Gastrocnemius medialis (tissue), 4 donors: ENCODE results near the gene SMTN. TPM values are rescaled to one million over a fixed set of nuclear protein-coding genes. Genes with fewer than 3 reads are reported as not detected.

Experiments
- ATAC-seq, 2 donors: fragments of 150-250 bp; one replicate each; pipeline ENCODE4 v1.9.1; 2016
- DNase-seq, 2 donors: peaks; one replicate each; pipeline ENCODE4 v3.0.0-alpha.2; 2019
- H3K27ac ChIP-seq, 4 donors: fragments of 200-600 bp; sonication (generic); 1 replicate in 1 of 4; 2 replicates in 3 of 4; pipeline ENCODE4 v1.5.1; 2016 to 2018; ENCODE audit warnings: mild to moderate bottlenecking in 2 of 4, moderate library complexity in 1 of 4
- H3K27me3 ChIP-seq, 3 donors: fragments of 200-600 bp; sonication (generic) in 2 of 3; 1 replicate in 1 of 3; 2 replicates in 2 of 3; pipeline versions ENCODE4 v1.5.1 to v1.6.0; 2016 to 2019; ENCODE audit warnings: mild to moderate bottlenecking in 1 of 3, moderate library complexity in 1 of 3
- H3K36me3 ChIP-seq, 2 donors: fragments of 200-600 bp; sonication (generic) in 1 of 2; one replicate each; pipeline ENCODE4 v1.5.1; 2017 to 2018
- H3K4me1 ChIP-seq, 2 donors: fragments of 200-600 bp; sonication (generic) in 1 of 2; one replicate each; pipeline ENCODE4 v1.5.1; 2016 to 2017; ENCODE audit warnings: mild to moderate bottlenecking in 2 of 2
- H3K4me3 ChIP-seq, 4 donors: fragments of 200-600 bp; sonication (generic) in 3 of 4; 1 replicate in 1 of 4; 2 replicates in 3 of 4; pipeline ENCODE4 v1.5.1; 2016 to 2019; ENCODE audit warnings: mild to moderate bottlenecking in 2 of 4
- H3K9me3 ChIP-seq, 3 donors: fragments of 200-600 bp; sonication (generic) in 2 of 3; 1 replicate in 1 of 3; 2 replicates in 2 of 3; pipeline ENCODE4 v1.5.1; 2016 to 2019
- POLR2A ChIP-seq, 2 donors: fragments of 450-650 bp; IDR thresholded peaks; one replicate each; pipeline ENCODE4 v1.6.1; 2017; ENCODE audit warnings: antibody characterized with exemption in 2 of 2, mild to moderate bottlenecking in 2 of 2, moderate library complexity in 2 of 2
- in situ Hi-C, 4 donors: fragments of 200-750 bp; cut with MboI; loops; one replicate each; pipeline versions ENCODE4 v1.15.0 to v1.8.0; 2017; ENCODE audit warnings: low sequenced_read_pairs in 4 of 4
- intact Hi-C: fragments of 100-400 bp; cut with DNase I; formaldehyde crosslinking; loops from one replicate; pipeline ENCODE4 v1.15.1; 2023; ENCODE audit warnings: low total_unique reads
- total RNA-seq, 4 donors: library from RNA; depleted of rRNA; stranded (reverse); fragments of >200 nt; gene quantifications; one replicate each; pipeline versions ENCODE4 v1.1.0 to v1.2.3, GENCODE V29; 2016
- TF ChIP-seq, protein P1 (sequence below), 5 experiments: fragments of 450-650 bp in 3 of 5; fragments of 200-600 bp in 2 of 5; sonication (generic) in 2 of 5; IDR thresholded peaks in 4 of 5; conservative IDR thresholded peaks in 1 of 5; 1 replicate in 4 of 5; 2 replicates in 1 of 5; pipeline ENCODE4 v1.5.1; 2016 to 2019; ENCODE audit warnings: antibody characterized with exemption in 5 of 5, mild to moderate bottlenecking in 3 of 5, moderate library complexity in 3 of 5

The SMTN gene
- total RNA-seq, 4 donors from 2014 or later: 39.5 to 104 (median 45.3) TPM

GRCh38 chr22:31138126-31138525, 57.0 kb downstream of the SMTN start:
- DNase-seq: no peak
- H3K36me3 ChIP-seq: no peaks in the 10 kb centered on the region
- in situ Hi-C loops: loop anchor here in 1 of 4 donors (25.0 kb wide), 1 partner anchor 376 kb away; no protein-coding TSS in a partner anchor

GRCh38 chr22:31139066-31139465, 57.9 kb downstream of the SMTN start:
- no peak overlapping the region for H3K27ac ChIP-seq
- no peak overlapping the region for H3K4me3 ChIP-seq
- no peak for DNase-seq
- intact Hi-C loops: no loop called here
- H3K36me3 ChIP-seq: no peaks in the 10 kb centered on the region
- H3K27me3 ChIP-seq: peaks cover 0 to 4% (median 0%) of the 10 kb centered on the region in 3 donors
- no peaks in the 10 kb centered on the region for H3K4me1 ChIP-seq
- TF ChIP-seq, protein P1, sequence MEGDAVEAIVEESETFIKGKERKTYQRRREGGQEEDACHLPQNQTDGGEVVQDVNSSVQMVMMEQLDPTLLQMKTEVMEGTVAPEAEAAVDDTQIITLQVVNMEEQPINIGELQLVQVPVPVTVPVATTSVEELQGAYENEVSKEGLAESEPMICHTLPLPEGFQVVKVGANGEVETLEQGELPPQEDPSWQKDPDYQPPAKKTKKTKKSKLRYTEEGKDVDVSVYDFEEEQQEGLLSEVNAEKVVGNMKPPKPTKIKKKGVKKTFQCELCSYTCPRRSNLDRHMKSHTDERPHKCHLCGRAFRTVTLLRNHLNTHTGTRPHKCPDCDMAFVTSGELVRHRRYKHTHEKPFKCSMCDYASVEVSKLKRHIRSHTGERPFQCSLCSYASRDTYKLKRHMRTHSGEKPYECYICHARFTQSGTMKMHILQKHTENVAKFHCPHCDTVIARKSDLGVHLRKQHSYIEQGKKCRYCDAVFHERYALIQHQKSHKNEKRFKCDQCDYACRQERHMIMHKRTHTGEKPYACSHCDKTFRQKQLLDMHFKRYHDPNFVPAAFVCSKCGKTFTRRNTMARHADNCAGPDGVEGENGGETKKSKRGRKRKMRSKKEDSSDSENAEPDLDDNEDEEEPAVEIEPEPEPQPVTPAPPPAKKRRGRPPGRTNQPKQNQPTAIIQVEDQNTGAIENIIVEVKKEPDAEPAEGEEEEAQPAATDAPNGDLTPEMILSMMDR (IDR thresholded peaks at IDR 0.05 in 4 of 5, conservative IDR thresholded peaks at IDR 0.05 in 1 of 5): no peak
- TF ChIP-seq POLR2A (IDR thresholded peaks at IDR 0.05): no peak
- no peak for ATAC-seq
- no peaks in the 10 kb centered on the region for H3K9me3 ChIP-seq
- in situ Hi-C loops: loop anchor here in 1 of 4 donors (25.0 kb wide), 1 partner anchor 377 kb away; no protein-coding TSS in a partner anchor

More at GRCh38 chr22:31138126-31138525, 57.0 kb downstream of the SMTN start:
- Histone ChIP-seq H3K27me3 (peaks cover 0 to 4% (median 0%) of the 10 kb centered on the region in 3 donors), H3K9me3 (no peaks in the 10 kb centered on the region), H3K27ac (no peak overlapping the region), H3K4me3 (no peak overlapping the region), H3K4me1 (no peaks in the 10 kb centered on the region)
- intact Hi-C loops: no loop called here
- TF ChIP-seq POLR2A (IDR thresholded peaks at IDR 0.05): no peak
- TF ChIP-seq, protein P1 (IDR thresholded peaks at IDR 0.05 in 4 of 5, conservative IDR thresholded peaks at IDR 0.05 in 1 of 5): no peak
- no peak for ATAC-seq

DNA sequence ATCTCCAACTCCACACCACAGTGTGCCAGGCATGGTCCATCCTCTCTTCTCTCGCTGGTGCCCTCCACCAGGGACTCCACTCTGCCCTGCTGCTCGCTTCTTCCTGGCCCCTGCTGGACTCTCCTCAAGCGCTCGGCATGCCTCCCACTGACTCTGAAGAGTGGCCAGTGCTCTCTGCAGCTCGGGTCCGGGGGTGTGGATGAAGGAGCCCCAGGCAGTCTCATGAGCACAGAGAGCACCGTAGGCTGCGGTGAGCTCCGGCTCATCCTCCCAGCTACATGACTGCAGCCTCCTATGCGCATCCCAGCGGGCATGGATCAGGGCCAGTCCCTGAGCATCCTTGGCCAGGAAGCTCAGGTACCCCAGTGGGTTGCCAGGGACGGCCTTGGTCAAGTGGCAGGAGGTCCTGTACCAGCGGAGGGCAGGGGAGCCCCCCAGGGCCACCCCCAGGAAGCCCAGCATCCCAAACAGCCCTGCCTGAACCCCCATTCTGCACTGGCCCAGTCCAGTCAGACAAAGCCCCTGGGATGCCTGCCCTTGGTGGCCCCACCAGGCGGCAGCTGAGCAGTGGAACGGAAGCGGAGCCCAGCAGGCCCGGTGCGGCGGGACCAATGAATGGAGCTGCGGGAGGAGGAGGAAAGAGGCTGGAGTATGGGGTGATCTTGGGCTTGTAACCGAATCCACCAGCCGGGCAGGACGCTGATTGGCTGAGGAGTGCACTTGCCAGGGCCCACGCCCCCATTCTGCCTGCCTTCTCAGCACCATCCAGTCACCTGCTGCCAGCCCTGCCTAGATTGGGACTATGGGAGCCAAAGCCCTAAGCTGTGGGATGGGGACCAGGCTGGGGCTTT, 59.0 kb downstream of the SMTN start, which contains the start of gene PLA2G3:
Gene PLA2G3 (minus strand): TSS at position 643 of the 851 bp plus-strand sequence. CDS start 154 bp downstream, at position 489.
- H3K27me3 ChIP-seq: peaks cover 0 to 4% (median 0%) of the 10 kb centered on the region in 3 donors
- DNase-seq: no peak
- no peaks in the 10 kb centered on the region for H3K9me3 ChIP-seq
- intact Hi-C loops: no loop called here
- H3K36me3 ChIP-seq: no peaks in the 10 kb centered on the region
- in situ Hi-C loops: loop anchor here in 2 of 4 donors (10.0 to 25.0 kb wide), 2 partner anchors 185 to 378 kb away; no protein-coding TSS in a partner anchor
- H3K4me1 ChIP-seq: no peaks in the 10 kb centered on the region
- no peak within 1 kb of the TSS for H3K4me3 ChIP-seq
- H3K27ac ChIP-seq: no peak within 1 kb of the TSS
- TF ChIP-seq POLR2A (IDR thresholded peaks at IDR 0.05): no peak
- ATAC-seq: no peak

DNA sequence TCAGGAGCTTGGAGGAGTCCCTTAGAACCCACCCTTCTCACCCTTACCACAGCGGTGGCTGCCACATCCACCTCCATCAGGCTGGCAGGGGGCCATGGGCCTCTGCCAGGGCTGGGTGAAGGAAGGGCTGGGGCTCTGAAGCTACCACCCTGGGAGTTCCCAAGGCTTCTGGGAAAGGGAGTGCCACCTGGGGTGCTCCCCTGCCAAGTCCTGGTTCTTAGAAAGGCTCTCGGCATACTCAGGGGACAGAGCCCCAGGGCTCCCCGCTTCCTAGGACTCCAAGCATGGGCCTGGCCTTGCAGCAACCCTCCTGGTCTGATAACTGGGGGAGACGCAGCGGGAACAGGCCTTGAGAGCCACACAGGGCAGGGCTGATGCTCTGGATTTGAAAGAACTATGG, 59.6 kb downstream of the SMTN start:
- ATAC-seq: no peak
- Histone ChIP-seq H3K27ac (no peak overlapping the region), H3K9me3 (no peaks in the 10 kb centered on the region), H3K4me3 (no peak overlapping the region), H3K27me3 (peaks cover 0 to 4% (median 0%) of the 10 kb centered on the region in 3 donors), H3K4me1 (no peaks in the 10 kb centered on the region), H3K36me3 (no peaks in the 10 kb centered on the region)
- intact Hi-C loops: no loop called here
- in situ Hi-C loops: loop anchor here in 2 of 4 donors (10.0 to 25.0 kb wide), 2 partner anchors 186 to 378 kb away; no protein-coding TSS in a partner anchor
- TF ChIP-seq, protein P1 (IDR thresholded peaks at IDR 0.05 in 4 of 5, conservative IDR thresholded peaks at IDR 0.05 in 1 of 5): no peak
- TF ChIP-seq POLR2A (IDR thresholded peaks at IDR 0.05): no peak
- no peak for DNase-seq

GRCh38 chr22:31141551-31141950, 60.4 kb downstream of the SMTN start:
- no peak for DNase-seq
- no peaks in the 10 kb centered on the region for H3K36me3 ChIP-seq
- TF ChIP-seq, protein P1 (IDR thresholded peaks at IDR 0.05 in 4 of 5, conservative IDR thresholded peaks at IDR 0.05 in 1 of 5): no peak
- TF ChIP-seq POLR2A (IDR thresholded peaks at IDR 0.05): no peak
- H3K4me3 ChIP-seq: no peak overlapping the region
- intact Hi-C loops (no loop called here), in situ Hi-C loops (loop anchor here in 2 of 4 donors (10.0 to 25.0 kb wide), 2 partner anchors 187 to 379 kb away; no protein-coding TSS in a partner anchor)
- H3K27me3 ChIP-seq: peaks cover 0 to 4% (median 0%) of the 10 kb centered on the region in 3 donors
- ATAC-seq: no peak
- no peak overlapping the region for H3K27ac ChIP-seq
- no peaks in the 10 kb centered on the region for H3K4me1 ChIP-seq
- H3K9me3 ChIP-seq: no peaks in the 10 kb centered on the region
